NCI-H226 (cell line): ENCODE data around the gene ZNF69.
A peak's percentile ranks its signal among the peaks of the same experiment; 100 is the strongest.
"Not testable (repeated sequence)": the region's sequence is repeated elsewhere in the genome, so short reads cannot be mapped to it uniquely, and the experiment has no call there.

ENCODE experiments used
- DNase-seq: peaks from one replicate; pipeline ENCODE4 v3.0.0-alpha.2; 2015

ZNF69 gene

GRCh38 chr19:11902228-11902627, 14.6 kb downstream of the ZNF69 start:
- DNase-seq = no peak

- DNase-seq = no peak
Observed at GRCh38 chr19:11905928-11906327, 18.3 kb downstream of the ZNF69 start.

DNA sequence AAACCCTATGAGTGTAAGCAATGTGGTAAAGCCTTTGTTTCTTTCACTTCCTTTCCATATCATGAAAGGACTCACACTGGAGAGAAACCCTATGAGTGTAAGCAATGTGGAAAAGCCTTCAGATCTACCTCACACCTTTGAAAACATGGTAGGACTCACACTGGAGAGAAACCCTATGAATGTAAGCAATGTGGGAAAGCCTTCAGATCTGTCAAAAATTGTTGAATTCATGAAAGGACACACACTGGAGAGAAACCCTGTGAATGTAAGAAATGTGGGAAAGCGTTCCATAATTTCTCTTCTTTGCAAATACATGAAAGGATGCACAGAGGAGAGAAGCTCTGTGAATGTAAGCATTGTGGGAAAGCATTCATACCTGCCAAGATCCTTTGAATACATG, 24.4 kb downstream of the ZNF69 start:
- not testable (repeated sequence) for DNase-seq

DNA sequence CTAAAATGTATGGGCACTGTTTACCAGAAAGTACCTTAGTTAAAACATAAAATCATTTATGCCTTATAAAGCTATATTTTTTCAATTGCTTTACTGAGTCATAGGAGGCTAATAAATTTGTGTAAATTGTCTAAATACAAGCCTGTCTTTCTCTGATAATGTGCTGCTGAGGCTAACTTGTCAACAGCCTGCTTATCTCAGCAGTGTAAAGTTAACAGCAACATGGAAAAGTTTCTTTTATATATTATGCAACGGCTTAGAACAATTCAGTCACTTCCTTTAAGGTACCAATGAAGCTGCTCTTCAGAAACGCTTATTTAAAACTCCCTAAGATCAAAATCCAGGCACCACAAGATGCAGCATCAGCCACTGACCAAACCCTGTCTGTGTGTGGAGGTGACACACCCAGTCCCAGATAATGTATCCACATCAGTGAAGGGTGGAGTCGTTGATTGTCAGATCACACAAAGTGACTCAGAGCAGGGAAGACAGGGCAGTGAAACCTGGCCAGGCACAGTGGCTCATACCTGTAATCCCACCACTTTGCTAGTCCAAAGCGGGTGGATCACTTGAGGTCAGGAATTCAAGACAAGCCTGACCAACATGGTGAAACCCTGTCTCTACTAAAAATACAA, 27.0 kb downstream of the ZNF69 start:
- not testable (repeated sequence) for DNase-seq

- DNase-seq = peak; percentile 67
Observed at GRCh38 chr19:11921852-11922495, 34.4 kb downstream of the ZNF69 start.

DNA sequence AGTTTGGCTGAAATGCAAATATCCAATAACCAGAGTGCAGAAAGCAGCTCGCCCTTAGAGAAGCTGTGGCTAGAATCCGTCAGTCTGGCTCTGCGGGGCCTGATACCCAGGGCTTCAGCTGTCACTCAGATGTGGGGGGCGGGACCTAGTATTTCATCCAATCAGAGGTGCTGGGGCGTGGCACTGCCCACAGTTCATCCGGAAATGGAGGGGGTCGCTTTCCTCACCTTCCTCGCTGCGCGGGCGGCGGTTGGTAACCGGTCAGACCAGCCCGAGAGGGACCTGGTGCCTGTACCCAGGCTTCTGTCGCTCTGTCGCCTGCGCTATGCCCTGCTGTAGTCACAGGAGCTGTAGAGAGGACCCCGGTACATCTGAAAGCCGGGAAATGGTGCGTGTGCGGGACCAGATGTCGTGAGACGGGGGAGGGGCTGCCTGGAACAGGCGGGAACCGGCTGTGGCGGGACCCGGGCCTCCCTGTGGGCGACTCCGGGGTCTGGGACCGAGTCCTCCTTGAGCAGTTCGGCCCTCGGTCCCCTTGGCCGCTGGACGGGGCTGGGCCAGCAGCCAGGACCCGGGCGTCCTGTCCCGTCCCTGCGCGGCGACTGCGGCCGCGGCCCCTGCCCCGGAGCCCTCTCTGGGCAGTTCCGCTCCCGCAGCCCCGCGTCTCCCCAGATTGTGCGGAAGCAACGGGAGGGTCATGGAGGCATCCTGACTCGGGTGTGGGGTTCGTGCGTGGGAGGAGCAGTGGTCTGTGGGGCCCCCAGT, 37.5 kb downstream of the ZNF69 start, which contains the start of gene ZNF700:
TSS of gene ZNF700 (plus strand) at position 222 of the 765 bp plus-strand sequence. CDS start at position 326, 104 bp downstream.
- peak; percentile 83 for DNase-seq

DNA sequence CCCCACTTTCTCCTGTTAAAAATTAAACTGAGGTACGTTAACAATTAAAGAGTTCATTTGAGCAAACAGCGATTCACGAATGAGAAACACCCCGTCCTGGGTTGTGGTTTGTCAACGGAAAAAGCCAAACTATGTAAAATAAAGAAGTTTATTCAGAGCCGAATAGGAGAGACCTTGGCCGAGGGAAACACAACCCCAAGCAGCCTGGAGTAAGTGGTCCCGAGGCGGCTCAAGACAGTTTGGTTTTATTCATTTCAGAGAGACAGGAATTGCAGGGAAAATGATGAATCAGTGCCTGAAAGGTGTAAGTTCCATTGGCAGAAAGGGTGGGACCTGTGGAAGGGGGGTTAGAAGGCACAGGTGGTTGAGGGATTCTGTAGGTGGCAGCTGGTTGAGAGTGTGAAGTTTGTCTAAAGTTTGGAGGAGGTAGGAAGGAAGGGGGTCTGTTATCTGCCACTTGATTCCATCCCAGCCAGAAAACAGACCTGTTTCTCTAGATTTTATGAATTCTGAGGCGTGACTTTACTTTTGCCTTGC, 38.1 kb downstream of the ZNF69 start:
- DNase-seq = not testable (repeated sequence)

DNA sequence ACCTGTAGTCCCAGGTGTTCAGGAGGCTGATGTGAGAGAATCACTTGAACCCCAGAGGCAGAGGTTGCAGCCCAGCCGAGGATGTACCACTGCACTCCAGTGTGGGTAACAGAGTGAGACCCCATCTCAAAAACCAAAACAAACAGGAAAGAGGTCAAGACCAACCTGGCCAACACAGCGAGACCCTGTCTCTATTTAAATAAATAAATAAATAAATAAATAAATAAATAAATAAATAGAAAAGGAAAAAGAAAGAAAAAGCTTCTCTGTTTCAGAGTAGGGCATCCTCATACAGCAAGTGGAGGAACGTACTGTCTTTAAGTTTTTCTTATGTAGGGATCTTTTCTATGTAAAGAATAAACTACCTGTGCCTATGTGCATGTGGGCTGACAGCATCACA, 39.6 kb downstream of the ZNF69 start:
- no peak for DNase-seq

GRCh38 chr19:11931051-11931450, 43.5 kb downstream of the ZNF69 start:
- no peak for DNase-seq

DNA sequence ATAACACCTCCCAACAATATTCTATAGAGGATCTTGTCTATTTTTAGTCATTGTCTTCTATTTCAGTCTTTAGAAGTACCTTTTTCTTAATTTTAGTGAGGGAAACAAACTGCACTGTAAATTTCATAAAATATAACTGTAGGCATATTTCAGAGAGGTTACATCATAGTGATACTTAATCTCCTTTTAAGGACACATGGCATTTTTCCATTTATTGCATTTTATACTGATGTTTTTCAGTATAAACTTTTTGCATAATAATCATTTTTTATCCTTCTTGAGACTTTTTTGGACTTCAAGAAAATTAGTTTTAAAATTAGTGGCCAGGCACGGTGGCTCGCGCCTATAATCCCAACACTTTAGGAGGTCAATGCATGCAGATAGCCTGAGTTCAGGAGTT, 43.9 kb downstream of the ZNF69 start:
- no peak for DNase-seq

- not testable (repeated sequence) for DNase-seq
Observed at GRCh38 chr19:11935829-11936228, 48.2 kb downstream of the ZNF69 start.

GRCh38 chr19:11938383-11938782, 50.8 kb downstream of the ZNF69 start:
- DNase-seq = not testable (repeated sequence)

DNA sequence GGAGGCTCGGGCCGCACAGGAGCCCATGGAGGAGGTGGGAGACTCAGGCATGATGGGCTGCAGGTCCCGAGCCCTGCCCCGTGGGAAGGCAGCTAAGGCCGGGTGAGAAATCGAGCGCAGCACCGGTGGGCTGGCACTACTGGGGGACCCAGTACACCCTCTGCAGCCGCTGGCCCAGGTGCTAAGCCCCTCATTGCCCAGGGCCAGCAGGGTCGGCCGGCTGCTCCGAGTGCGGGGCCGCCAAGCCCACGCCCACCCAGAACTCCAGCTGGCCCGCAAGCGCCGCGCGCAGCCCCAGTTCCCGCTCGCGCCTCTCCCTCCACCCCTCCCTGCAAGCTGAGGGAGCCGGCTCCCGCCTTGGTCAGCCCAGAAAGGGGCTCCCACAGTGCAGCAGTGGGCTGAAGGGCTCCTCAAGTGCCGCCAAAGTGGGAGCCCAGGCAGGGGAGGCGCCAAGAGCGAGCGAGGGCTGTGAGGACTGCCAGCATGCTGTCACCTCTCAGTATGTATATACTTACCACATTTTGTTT, 53.8 kb downstream of the ZNF69 start:
- DNase-seq = not testable (repeated sequence)

DNA sequence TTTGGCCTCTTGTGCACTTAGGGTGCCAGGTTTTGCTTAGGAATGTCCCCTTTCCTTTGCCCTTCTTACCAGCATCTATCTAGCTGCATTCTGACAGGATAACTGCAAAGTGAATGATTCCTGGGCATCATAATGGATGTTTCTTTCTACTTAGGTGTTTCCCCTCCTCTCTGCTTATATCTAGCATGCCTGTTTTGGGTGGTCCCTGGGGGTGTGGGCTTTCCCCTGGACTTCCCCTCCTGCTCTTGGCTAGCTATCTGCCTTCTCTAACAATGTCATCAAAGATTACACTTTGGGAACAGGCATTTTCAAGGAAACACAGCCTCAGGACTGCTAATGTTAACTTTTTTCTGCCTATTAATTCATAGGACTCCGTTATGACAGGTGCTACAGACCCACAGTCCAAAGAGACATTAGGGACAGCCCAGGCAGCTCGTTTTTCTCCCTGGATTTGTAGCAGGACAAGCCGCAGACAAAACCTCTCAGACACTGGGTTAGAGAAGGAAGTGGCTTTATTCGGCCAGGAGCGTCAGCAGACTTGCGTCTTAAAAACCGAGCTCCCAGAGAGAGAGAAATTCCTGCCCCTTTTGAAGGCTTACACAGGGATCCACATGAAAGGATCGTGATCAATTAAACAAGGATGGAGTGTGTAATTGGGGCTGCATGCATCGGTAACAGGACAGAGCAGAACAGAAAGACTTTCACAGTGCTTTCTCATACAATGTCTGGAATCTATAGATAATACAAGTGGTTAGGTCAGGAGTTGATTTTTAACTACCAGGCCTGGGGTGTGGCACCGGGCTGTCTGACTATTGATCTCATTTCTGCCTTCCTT, 54.6 kb downstream of the ZNF69 start:
- no peak for DNase-seq

DNA sequence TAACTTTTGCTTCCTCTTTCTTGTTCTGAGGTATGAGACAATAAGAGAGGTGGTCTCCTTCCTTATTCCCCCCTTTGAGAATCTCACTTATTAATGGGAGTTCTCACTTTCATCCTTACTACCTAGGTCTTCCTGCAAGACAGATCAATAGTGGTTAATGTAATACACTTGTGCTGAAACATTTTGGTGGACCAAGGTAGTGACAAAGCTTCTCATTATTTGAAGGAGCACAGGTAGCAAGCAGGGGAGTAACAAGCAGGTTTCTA, 55.2 kb downstream of the ZNF69 start:
- no peak for DNase-seq

- DNase-seq = no peak
Observed at GRCh38 chr19:11944656-11945055, 57.1 kb downstream of the ZNF69 start.

GRCh38 chr19:11948646-11949045, 61.1 kb downstream of the ZNF69 start:
- no peak for DNase-seq

GRCh38 chr19:11949201-11949600, 61.6 kb downstream of the ZNF69 start:
- no peak for DNase-seq

GRCh38 chr19:11949614-11950080, 62.1 kb downstream of the ZNF69 start:
- DNase-seq = not testable (repeated sequence)

- no peak for DNase-seq
Observed at GRCh38 chr19:11950312-11950711, 62.7 kb downstream of the ZNF69 start.
